HG02973 (cell line): ENCODE data around the gene TMEM86A.

Source experiments
- ATAC-seq: cut with Tn5 transposase; IDR thresholded peaks from one replicate; pipeline ENCODE4 v1.9.1; 2021; ENCODE audit warnings: moderate library complexity; ENCODE audit not compliant: unreplicated experiment

Gene TMEM86A

GRCh38 chr11:18699848-18700261 lies 1.3 kb downstream of the TMEM86A start:
- ATAC-seq: no peak

- ATAC-seq: no peak
These were observed 1.8 kb downstream of the TMEM86A start for GRCh38 chr11:18700375-18700774.

- ATAC-seq: no peak
These were observed 2.3 kb downstream of the TMEM86A start for GRCh38 chr11:18700872-18701271.

- no peak for ATAC-seq
These were observed 3.1 kb downstream of the TMEM86A start for GRCh38 chr11:18701614-18702216.

GRCh38 chr11:18703001-18703763 lies 4.6 kb downstream of the TMEM86A start:
- ATAC-seq: no peak

GRCh38 chr11:18704045-18704645 lies 5.6 kb downstream of the TMEM86A start:
- ATAC-seq: no peak

- ATAC-seq: no peak
These were observed 6.1 kb downstream of the TMEM86A start for GRCh38 chr11:18704698-18705097.

GRCh38 chr11:18705651-18706281 lies 7.2 kb downstream of the TMEM86A start:
- ATAC-seq: no peak

- ATAC-seq: no peak
These were observed 8.0 kb downstream of the TMEM86A start for GRCh38 chr11:18706330-18707243.

GRCh38 chr11:18707811-18708340 lies 9.3 kb downstream of the TMEM86A start:
- ATAC-seq: no peak

- no peak for ATAC-seq
These were observed 10.8 kb downstream of the TMEM86A start for GRCh38 chr11:18709414-18709813.

- no peak for ATAC-seq
These were observed 12.0 kb downstream of the TMEM86A start for GRCh38 chr11:18710545-18710944.

GRCh38 chr11:18713646-18714442 lies 15.3 kb downstream of the TMEM86A start:
- no peak for ATAC-seq

GRCh38 chr11:18714443-18714780 lies 15.8 kb downstream of the TMEM86A start:
- no peak for ATAC-seq

- no peak for ATAC-seq
These were observed 16.9 kb downstream of the TMEM86A start for GRCh38 chr11:18715476-18715875.

- ATAC-seq: no peak
These were observed 21.7 kb downstream of the TMEM86A start for GRCh38 chr11:18720091-18720807.

GRCh38 chr11:18720808-18721560 lies 22.4 kb downstream of the TMEM86A start:
- ATAC-seq: no peak

- ATAC-seq: peak; percentile 71
These were observed 23.1 kb downstream of the TMEM86A start for GRCh38 chr11:18721561-18722292.
